Measurements from ENCODE around the gene MACROD1. TPM values are rescaled to one million over a fixed set of nuclear protein-coding genes. Genes with fewer than 3 reads are reported as not detected.

MACROD1 gene
- total and polyA plus RNA-seq, 9 of the 15 experiments (the other 6 are each of a cell fraction or from before 2014, with no cell fraction given), result 1.1 to 60.0 (median 26.4) TPM

DNA sequence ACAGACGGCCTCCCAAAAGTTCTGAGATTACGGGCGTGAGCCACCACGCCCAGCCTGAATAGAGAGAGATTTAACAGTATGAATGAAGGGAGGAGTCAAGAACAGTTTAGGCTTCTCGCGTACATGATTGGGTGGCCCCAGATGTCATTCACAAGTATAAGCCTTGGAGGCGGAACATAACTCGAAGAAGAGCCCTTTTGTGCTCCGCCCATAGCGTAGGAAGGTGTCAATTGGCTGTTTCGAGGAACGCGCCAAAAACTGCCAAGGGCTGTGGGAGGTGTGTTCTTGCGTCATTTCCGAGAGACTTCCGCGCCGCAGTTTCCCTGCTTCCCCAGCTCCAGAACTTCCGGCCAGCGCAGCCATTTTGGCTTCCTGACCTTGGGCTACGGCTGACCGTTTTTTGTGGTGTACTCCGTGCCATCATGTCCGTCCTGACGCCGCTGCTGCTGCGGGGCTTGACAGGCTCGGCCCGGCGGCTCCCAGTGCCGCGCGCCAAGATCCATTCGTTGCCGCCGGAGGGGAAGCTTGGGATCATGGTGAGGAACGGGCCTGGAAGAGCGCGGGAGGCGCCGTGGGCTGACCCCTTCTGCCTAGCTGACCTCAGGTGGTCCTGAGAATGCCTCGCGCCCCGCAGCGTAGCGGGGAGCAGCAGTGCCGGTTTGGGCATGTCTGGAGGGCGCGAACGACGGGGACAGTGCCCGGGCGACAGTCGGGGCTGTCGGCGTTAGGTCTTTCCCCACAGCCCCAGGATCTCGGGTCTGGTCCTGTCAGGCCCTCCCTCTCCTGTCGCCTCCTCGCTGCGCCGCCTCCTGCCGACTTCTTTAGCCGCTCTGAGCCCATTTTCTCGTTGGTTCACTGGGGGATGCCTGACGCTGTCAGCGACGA lies 191.4 kb downstream of the MACROD1 start, which contains the start of gene COX8A (continued):
- peak; percentile 99 for TF ChIP-seq ESRRA (IDR thresholded peaks at IDR 0.05; ENCODE audit: borderline replicate concordance, low read depth)
- TF ChIP-seq, protein P1, sequence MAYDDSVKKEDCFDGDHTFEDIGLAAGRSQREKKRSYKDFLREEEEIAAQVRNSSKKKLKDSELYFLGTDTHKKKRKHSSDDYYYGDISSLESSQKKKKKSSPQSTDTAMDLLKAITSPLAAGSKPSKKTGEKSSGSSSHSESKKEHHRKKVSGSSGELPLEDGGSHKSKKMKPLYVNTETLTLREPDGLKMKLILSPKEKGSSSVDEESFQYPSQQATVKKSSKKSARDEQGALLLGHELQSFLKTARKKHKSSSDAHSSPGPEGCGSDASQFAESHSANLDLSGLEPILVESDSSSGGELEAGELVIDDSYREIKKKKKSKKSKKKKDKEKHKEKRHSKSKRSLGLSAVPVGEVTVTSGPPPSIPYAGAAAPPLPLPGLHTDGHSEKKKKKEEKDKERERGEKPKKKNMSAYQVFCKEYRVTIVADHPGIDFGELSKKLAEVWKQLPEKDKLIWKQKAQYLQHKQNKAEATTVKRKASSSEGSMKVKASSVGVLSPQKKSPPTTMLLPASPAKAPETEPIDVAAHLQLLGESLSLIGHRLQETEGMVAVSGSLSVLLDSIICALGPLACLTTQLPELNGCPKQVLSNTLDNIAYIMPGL (CRISPR knock-in tag; IDR thresholded peaks at IDR 0.05), result peak; percentile 76
- no peak for TF ChIP-seq MTF1 (CRISPR knock-in tag; IDR thresholded peaks at IDR 0.05; ENCODE audit: borderline replicate concordance)
- no peak for TF ChIP-seq ESRRB (CRISPR knock-in tag; IDR thresholded peaks at IDR 0.05; ENCODE audit: borderline replicate concordance)
- TF ChIP-seq MTA2 (IDR thresholded peaks at IDR 0.05; ENCODE audit: low read depth), result no peak
- peak; percentile 71; the same call in 1 of the 2 replicates for TF ChIP-seq CBFB (CRISPR knock-in tag; IDR thresholded peaks at IDR 0.05)
- TF ChIP-seq SETDB1 (IDR thresholded peaks at IDR 0.05; ENCODE audit: low read length), result no peak
- TF ChIP-seq CREM (IDR thresholded peaks at IDR 0.05; ENCODE audit: low read depth), result peak; percentile 98
- no peak; the same call in 1 of the 2 replicates for TF ChIP-seq ZC3H4 (CRISPR knock-in tag; IDR thresholded peaks at IDR 0.05; ENCODE audit: borderline replicate concordance)
- TF ChIP-seq GATA2 (CRISPR knock-in tag; IDR thresholded peaks at IDR 0.05), result no peak
- peak; percentile 95 for TF ChIP-seq CEBPB (tag; IDR thresholded peaks at IDR 0.05)
- TF ChIP-seq MXI1 (IDR thresholded peaks at IDR 0.05; ENCODE audit: low read depth, low read length), result no peak; the same call in 1 of the 2 replicates
- TF ChIP-seq SRF (CRISPR knock-in tag; IDR thresholded peaks at IDR 0.05), result peak in 1 of 2 experiments; percentile 68; a peak in 2 of 4 replicates
- peak; percentile 39 for TF ChIP-seq ZNF12 (CRISPR knock-in tag; IDR thresholded peaks at IDR 0.05)
- TF ChIP-seq, protein P2, sequence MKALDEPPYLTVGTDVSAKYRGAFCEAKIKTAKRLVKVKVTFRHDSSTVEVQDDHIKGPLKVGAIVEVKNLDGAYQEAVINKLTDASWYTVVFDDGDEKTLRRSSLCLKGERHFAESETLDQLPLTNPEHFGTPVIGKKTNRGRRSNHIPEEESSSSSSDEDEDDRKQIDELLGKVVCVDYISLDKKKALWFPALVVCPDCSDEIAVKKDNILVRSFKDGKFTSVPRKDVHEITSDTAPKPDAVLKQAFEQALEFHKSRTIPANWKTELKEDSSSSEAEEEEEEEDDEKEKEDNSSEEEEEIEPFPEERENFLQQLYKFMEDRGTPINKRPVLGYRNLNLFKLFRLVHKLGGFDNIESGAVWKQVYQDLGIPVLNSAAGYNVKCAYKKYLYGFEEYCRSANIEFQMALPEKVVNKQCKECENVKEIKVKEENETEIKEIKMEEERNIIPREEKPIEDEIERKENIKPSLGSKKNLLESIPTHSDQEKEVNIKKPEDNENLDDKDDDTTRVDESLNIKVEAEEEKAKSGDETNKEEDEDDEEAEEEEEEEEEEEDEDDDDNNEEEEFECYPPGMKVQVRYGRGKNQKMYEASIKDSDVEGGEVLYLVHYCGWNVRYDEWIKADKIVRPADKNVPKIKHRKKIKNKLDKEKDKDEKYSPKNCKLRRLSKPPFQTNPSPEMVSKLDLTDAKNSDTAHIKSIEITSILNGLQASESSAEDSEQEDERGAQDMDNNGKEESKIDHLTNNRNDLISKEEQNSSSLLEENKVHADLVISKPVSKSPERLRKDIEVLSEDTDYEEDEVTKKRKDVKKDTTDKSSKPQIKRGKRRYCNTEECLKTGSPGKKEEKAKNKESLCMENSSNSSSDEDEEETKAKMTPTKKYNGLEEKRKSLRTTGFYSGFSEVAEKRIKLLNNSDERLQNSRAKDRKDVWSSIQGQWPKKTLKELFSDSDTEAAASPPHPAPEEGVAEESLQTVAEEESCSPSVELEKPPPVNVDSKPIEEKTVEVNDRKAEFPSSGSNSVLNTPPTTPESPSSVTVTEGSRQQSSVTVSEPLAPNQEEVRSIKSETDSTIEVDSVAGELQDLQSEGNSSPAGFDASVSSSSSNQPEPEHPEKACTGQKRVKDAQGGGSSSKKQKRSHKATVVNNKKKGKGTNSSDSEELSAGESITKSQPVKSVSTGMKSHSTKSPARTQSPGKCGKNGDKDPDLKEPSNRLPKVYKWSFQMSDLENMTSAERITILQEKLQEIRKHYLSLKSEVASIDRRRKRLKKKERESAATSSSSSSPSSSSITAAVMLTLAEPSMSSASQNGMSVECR (CRISPR knock-in tag; IDR thresholded peaks at IDR 0.05), result peak; percentile 82
- TF ChIP-seq, protein P3, sequence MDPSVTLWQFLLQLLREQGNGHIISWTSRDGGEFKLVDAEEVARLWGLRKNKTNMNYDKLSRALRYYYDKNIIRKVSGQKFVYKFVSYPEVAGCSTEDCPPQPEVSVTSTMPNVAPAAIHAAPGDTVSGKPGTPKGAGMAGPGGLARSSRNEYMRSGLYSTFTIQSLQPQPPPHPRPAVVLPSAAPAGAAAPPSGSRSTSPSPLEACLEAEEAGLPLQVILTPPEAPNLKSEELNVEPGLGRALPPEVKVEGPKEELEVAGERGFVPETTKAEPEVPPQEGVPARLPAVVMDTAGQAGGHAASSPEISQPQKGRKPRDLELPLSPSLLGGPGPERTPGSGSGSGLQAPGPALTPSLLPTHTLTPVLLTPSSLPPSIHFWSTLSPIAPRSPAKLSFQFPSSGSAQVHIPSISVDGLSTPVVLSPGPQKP (CRISPR knock-in tag; IDR thresholded peaks at IDR 0.05), result no peak
- TF ChIP-seq ZNF121 (CRISPR knock-in tag; conservative IDR thresholded peaks at IDR 0.05), result peak; percentile 98
- TF ChIP-seq, protein P4, sequence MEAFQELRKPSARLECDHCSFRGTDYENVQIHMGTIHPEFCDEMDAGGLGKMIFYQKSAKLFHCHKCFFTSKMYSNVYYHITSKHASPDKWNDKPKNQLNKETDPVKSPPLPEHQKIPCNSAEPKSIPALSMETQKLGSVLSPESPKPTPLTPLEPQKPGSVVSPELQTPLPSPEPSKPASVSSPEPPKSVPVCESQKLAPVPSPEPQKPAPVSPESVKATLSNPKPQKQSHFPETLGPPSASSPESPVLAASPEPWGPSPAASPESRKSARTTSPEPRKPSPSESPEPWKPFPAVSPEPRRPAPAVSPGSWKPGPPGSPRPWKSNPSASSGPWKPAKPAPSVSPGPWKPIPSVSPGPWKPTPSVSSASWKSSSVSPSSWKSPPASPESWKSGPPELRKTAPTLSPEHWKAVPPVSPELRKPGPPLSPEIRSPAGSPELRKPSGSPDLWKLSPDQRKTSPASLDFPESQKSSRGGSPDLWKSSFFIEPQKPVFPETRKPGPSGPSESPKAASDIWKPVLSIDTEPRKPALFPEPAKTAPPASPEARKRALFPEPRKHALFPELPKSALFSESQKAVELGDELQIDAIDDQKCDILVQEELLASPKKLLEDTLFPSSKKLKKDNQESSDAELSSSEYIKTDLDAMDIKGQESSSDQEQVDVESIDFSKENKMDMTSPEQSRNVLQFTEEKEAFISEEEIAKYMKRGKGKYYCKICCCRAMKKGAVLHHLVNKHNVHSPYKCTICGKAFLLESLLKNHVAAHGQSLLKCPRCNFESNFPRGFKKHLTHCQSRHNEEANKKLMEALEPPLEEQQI (IDR thresholded peaks at IDR 0.05), result no peak
